BLaER1 treated with 17β-estradiol and CSF1 and Interleukin-3, amounts not matched to agents 10 nM and 100 nM (cell line): ENCODE results near the gene RAPGEF6.

Source experiments
- H3K27ac ChIP-seq, 11 experiments: shearing (Covaris generic); formaldehyde crosslinking; 2 replicates each; pipeline ENCODE4 v1.8.1; 2022
- H3K27me3 ChIP-seq, 11 experiments: shearing (Covaris generic); formaldehyde crosslinking; 2 replicates each; pipeline ENCODE4 v1.8.1; 2022
- H3K36me3 ChIP-seq, 11 experiments: shearing (Covaris generic); formaldehyde crosslinking; 2 replicates each; pipeline ENCODE4 v1.8.1; 2022
- H3K4me1 ChIP-seq, 10 experiments: shearing (Covaris generic); formaldehyde crosslinking; 2 replicates each; pipeline ENCODE4 v1.8.1; 2022
- H3K4me2 ChIP-seq, 11 experiments: shearing (Covaris generic); formaldehyde crosslinking; 2 replicates each; pipeline ENCODE4 v1.8.1; 2022
- H3K4me3 ChIP-seq, 10 experiments: shearing (Covaris generic); formaldehyde crosslinking; 2 replicates each; pipeline ENCODE4 v1.8.1; 2022
- H3K9ac ChIP-seq, 11 experiments: shearing (Covaris generic); formaldehyde crosslinking; 2 replicates each; pipeline ENCODE4 v1.8.1; 2022
- H3K9me3 ChIP-seq, 11 experiments: shearing (Covaris generic); formaldehyde crosslinking; replicated peaks in 1 of 11; 2 replicates each; pipeline ENCODE4 v1.8.1; 2022
- H4K20me1 ChIP-seq, 11 experiments: shearing (Covaris generic); formaldehyde crosslinking; 2 replicates each; pipeline ENCODE4 v1.8.1; 2022
- Cebpa-rat ChIP-seq, 11 experiments: shearing (Covaris generic); IDR thresholded peaks; 2 replicates each; pipeline ENCODE4 v1.8.1; 2022

RAPGEF6 gene

DNA sequence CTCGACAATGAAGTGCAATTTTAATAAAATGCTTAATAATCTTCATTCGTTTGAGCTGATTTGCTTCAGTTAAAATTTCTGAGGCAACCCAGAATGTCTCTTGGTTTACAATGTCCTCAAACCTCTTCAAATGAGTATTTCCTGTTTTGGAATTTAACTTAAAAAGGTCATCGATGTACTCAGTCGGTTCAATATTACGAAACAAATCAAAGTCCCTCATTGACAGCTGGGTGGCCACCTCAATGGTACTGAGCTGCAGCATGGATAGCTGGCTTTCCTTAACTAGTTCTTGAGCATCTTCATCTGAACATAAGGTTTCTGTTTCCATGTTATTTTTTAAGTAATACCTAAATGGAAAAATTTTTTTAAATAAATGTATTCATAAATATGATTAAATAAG lies 173.3 kb downstream of the RAPGEF6 start:
- no peak for TF ChIP-seq Cebpa-rat (IDR thresholded peaks at IDR 0.05)
- Histone ChIP-seq H3K9me3 (no peaks in the 10 kb centered on the region), H3K4me3 (no peak overlapping the region), H3K9ac (no peak overlapping the region), H4K20me1 (no peaks in the 10 kb centered on the region), H3K27me3 (no peaks in the 10 kb centered on the region), H3K36me3 (peaks cover 59 to 94% (median 85%) of the 10 kb centered on the region in 11 experiments), H3K27ac (no peak overlapping the region), H3K4me2 (no peak overlapping the region), H3K4me1 (peaks cover 0 to 22% (median 0%) of the 10 kb centered on the region in 10 experiments; a peak in 9 of 20 replicates)

DNA sequence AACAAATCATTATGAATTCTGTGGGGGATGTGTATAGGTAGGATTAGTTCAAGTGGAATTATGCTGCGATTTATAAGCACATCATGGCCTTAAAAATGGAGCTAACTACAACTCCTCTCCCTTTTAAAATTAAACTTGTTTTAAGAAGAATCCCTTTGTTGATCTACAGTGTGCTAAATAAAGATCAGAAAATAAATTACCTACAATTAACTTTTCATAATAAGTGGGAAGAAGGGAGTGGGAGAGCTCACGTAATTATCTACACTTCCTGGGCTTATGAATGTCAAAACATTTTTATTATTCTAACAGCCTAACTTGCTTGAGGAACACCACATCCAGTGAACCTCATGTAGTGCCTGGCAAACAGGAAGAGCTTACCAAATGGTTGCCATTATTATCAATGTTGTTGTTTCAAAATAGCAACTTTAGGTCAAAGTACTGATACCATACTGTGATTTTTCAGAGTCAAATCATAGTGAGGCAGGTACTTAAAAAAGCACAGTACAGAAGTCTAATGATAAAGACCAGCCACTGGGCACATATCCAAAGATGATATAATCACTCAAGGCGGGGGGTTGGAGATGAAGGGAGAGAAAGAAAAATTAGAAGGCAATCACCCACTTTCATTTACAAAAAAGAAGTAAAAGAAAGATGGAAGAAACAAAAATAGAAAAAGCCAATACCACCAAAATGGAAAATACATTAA lies 174.0 kb downstream of the RAPGEF6 start:
- Histone ChIP-seq H3K36me3 (peaks cover 59 to 94% (median 85%) of the 10 kb centered on the region in 11 experiments; a peak in 21 of 22 replicates), H3K4me3 (no peak overlapping the region), H3K27me3 (no peaks in the 10 kb centered on the region)

DNA sequence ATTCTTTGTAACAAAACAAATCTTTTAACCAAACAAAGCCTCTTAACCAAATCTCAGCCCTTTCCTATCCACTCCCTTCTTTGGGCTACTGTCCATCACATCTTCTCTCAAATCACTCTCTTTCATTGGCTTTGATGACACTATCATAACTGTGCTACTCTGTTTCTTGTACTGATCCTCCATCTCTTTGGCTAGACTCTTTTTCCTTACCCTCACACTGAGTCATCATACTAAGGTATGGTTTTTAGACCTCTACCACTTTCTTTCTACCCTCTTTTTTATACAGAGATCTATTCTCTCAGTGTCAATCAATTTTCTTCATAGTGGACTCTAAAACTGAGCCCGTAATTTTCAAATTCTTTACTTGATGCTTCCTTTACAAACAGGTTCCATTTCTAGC lies 174.9 kb downstream of the RAPGEF6 start:
- H3K9ac ChIP-seq: no peak overlapping the region
- H3K4me1 ChIP-seq: peaks cover 0 to 20% (median 0%) of the 10 kb centered on the region in 10 experiments; a peak in 6 of 20 replicates
- no peak overlapping the region for H3K27ac ChIP-seq
- H4K20me1 ChIP-seq: no peaks in the 10 kb centered on the region
- H3K4me3 ChIP-seq: no peak overlapping the region
- no peak overlapping the region for H3K4me2 ChIP-seq
- TF ChIP-seq Cebpa-rat (IDR thresholded peaks at IDR 0.05): no peak
- H3K36me3 ChIP-seq: peaks cover 67 to 95% (median 87%) of the 10 kb centered on the region in 11 experiments
- H3K9me3 ChIP-seq: peaks cover 0 to 7% (median 0%) of the 10 kb centered on the region in 11 experiments; a peak in 1 of 22 replicates
- no peaks in the 10 kb centered on the region for H3K27me3 ChIP-seq

More for the DNA sequence above, 174.0 kb downstream of the RAPGEF6 start:
- TF ChIP-seq Cebpa-rat (IDR thresholded peaks at IDR 0.05): no peak
- Histone ChIP-seq H4K20me1 (no peaks in the 10 kb centered on the region), H3K9me3 (no peaks in the 10 kb centered on the region), H3K4me1 (peaks cover 0 to 20% (median 0%) of the 10 kb centered on the region in 10 experiments; a peak in 8 of 20 replicates), H3K9ac (no peak overlapping the region), H3K27ac (no peak overlapping the region), H3K4me2 (no peak overlapping the region)

DNA sequence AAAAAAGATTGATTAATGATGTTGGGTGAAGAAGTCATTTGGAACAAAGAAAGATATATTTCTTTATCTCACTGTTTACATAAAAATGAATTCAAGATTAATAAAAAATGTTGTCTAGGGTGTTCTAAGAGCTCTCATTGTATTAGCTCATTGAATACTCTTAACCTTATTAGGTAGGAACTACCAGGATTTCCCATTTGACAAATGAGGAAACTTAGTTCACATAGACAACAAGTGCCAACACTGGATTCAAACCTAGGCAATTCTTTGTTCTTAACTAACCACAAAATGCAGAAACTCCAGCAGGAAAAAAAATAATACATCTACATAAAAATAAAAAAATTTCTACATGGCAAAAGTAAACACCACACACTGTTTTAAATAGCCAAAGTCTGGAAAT lies 175.8 kb downstream of the RAPGEF6 start:
- H3K4me2 ChIP-seq: no peak overlapping the region
- no peak overlapping the region for H3K27ac ChIP-seq
- H3K36me3 ChIP-seq: peaks cover 74 to 100% (median 93%) of the 10 kb centered on the region in 11 experiments
- no peak for TF ChIP-seq Cebpa-rat (IDR thresholded peaks at IDR 0.05)
- H3K4me1 ChIP-seq: peaks cover 0 to 20% (median 0%) of the 10 kb centered on the region in 10 experiments; a peak in 6 of 20 replicates
- H3K4me3 ChIP-seq: no peak overlapping the region
- H4K20me1 ChIP-seq: no peaks in the 10 kb centered on the region
- peaks cover 0 to 10% (median 0%) of the 10 kb centered on the region in 11 experiments; a peak in 1 of 22 replicates for H3K9me3 ChIP-seq
- H3K9ac ChIP-seq: no peak overlapping the region
- H3K27me3 ChIP-seq: no peaks in the 10 kb centered on the region

DNA sequence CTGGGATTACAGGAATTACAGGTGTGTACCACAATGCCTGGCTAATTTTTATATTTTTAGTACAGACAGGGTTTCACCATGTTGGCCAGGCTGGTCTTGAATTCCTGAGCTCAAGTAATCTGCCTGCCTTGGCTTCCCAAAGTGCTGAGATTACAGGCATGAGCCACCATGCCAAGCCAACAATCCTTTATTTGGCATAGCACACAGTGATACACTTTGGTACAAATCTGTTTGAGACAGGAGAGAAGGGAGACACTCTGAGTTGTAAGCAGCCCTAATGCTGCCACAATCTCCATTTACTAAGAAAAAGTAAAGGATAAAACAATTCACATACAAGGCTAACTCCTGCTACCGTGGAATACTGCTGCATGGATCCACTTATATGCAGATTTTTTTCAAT lies 177.8 kb downstream of the RAPGEF6 start:
- Histone ChIP-seq H3K9me3 (peaks cover 0 to 10% (median 0%) of the 10 kb centered on the region in 11 experiments; a peak in 1 of 22 replicates), H4K20me1 (peaks cover 0 to 5% (median 0%) of the 10 kb centered on the region in 11 experiments; a peak in 1 of 22 replicates), H3K27ac (no peak overlapping the region), H3K27me3 (no peaks in the 10 kb centered on the region), H3K4me3 (no peak overlapping the region), H3K4me2 (no peak overlapping the region), H3K36me3 (peaks cover 81 to 100% (median 95%) of the 10 kb centered on the region in 11 experiments), H3K9ac (no peak overlapping the region), H3K4me1 (peaks cover 0 to 4% (median 0%) of the 10 kb centered on the region in 10 experiments; a peak in 1 of 20 replicates)
- TF ChIP-seq Cebpa-rat (IDR thresholded peaks at IDR 0.05): no peak

DNA sequence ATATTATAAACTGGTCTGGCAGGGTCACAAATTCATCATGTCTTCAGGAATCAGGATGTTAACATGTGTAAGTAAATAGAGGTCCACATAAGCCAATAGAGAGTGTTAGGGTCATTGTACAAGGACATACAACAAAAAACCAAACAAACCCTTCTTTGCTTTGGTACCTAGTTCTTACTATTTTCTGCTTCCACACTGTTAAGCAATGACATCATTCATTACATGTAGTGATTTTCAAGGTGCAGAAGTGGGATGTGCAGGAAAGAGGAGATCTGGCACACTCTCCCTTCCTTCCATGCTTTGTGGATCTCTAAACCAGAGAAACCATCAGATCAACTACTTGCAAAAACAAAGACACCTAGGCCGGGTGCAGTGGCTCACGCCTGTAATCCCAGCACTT lies 184.1 kb downstream of the RAPGEF6 start:
- peaks cover 0 to 5% (median 0%) of the 10 kb centered on the region in 11 experiments; a peak in 1 of 22 replicates for H4K20me1 ChIP-seq
- TF ChIP-seq Cebpa-rat (IDR thresholded peaks at IDR 0.05): no peak
- peaks cover 80 to 100% (median 96%) of the 10 kb centered on the region in 11 experiments for H3K36me3 ChIP-seq
- H3K27me3 ChIP-seq: no peaks in the 10 kb centered on the region
- no peak overlapping the region for H3K4me3 ChIP-seq
- no peak overlapping the region for H3K27ac ChIP-seq
- no peak overlapping the region for H3K9ac ChIP-seq
- H3K4me2 ChIP-seq: no peak overlapping the region
- no peaks in the 10 kb centered on the region for H3K4me1 ChIP-seq
- peaks cover 0 to 10% (median 0%) of the 10 kb centered on the region in 11 experiments; a peak in 1 of 22 replicates for H3K9me3 ChIP-seq

DNA sequence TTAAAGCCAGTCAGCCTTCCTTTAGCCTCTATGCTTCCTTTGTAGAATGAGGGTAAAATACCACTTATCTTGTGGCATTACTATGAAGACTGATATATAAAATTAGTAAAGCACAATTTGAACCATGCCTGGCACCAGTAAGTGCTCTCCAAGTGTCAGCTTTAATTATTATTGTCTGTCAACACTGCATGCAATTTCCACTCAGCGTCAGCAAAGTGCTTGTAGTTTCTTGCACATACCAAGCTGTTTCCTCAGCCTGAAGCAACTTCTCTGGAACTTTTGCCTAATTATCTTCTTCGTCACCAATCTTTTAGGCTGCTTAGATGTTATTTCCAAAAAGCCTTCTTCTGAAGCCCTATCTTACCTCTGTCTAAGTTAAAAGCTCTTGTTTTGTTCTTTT lies 193.8 kb downstream of the RAPGEF6 start:
- Histone ChIP-seq H3K36me3 (peaks cover 93 to 100% (median 100%) of the 10 kb centered on the region in 11 experiments), H4K20me1 (no peaks in the 10 kb centered on the region), H3K27ac (no peak overlapping the region), H3K27me3 (no peaks in the 10 kb centered on the region), H3K9me3 (no peaks in the 10 kb centered on the region), H3K4me3 (no peak overlapping the region), H3K4me2 (no peak overlapping the region), H3K4me1 (no peaks in the 10 kb centered on the region), H3K9ac (no peak overlapping the region)
- TF ChIP-seq Cebpa-rat (IDR thresholded peaks at IDR 0.05): no peak

DNA sequence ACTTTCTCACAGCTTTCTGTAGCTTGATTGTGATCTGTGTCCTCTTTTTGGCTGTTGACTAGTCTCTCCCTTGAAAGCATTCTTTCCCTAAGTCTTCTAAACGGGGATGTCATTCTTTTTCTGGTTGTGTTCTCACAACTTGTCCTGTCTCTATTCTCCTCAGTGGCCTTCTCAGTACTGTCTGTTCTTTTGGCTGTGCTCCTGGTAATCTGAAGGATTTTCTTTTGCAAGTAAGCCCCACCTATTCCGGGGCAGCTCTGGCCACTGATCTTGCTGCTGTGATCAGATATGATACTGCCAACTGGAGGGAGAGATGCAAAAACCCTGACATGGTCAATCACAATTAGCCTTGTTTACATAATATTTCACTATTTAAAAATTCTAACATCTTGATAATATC lies 198.9 kb downstream of the RAPGEF6 start:
- H3K36me3 ChIP-seq: peaks cover 92 to 100% (median 99%) of the 10 kb centered on the region in 11 experiments
- H3K27me3 ChIP-seq: no peaks in the 10 kb centered on the region
- no peak overlapping the region for H3K4me2 ChIP-seq
- TF ChIP-seq Cebpa-rat (IDR thresholded peaks at IDR 0.05): no peak
- H3K9ac ChIP-seq: no peak overlapping the region
- H3K9me3 ChIP-seq: no peaks in the 10 kb centered on the region
- no peaks in the 10 kb centered on the region for H4K20me1 ChIP-seq
- no peaks in the 10 kb centered on the region for H3K4me1 ChIP-seq
- H3K27ac ChIP-seq: no peak overlapping the region
- H3K4me3 ChIP-seq: no peak overlapping the region

DNA sequence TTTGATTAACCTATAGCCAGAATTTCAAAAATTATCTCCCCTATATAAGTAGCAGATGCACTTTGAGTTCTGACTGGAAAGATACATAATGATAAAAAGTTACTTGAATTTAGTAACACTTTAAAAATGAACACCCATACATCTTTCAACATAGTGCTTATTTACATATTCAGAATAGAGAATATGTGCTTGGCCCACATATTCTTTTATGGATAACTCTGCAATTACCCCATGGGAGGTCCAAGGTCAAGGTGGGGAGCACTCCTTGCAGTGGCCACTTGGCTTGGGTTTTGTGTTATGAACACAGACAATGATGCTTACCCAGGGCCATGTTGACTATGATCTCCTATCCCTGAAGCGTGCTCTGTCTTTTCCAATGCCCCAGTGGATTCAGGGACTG lies 201.9 kb downstream of the RAPGEF6 start:
- no peak overlapping the region for H3K27ac ChIP-seq
- H3K4me1 ChIP-seq: no peaks in the 10 kb centered on the region
- peaks cover 0 to 3% (median 0%) of the 10 kb centered on the region in 11 experiments; a peak in 1 of 22 replicates for H4K20me1 ChIP-seq
- TF ChIP-seq Cebpa-rat (IDR thresholded peaks at IDR 0.05): no peak
- no peak overlapping the region for H3K4me3 ChIP-seq
- H3K27me3 ChIP-seq: no peaks in the 10 kb centered on the region
- no peak overlapping the region for H3K9ac ChIP-seq
- H3K36me3 ChIP-seq: peaks cover 92 to 100% (median 99%) of the 10 kb centered on the region in 11 experiments
- no peak overlapping the region for H3K4me2 ChIP-seq
- H3K9me3 ChIP-seq: no peaks in the 10 kb centered on the region
